Pancreas (tissue), 10 donors: Measurements from ENCODE around the gene CALB2. TPM values are rescaled to one million over a fixed set of nuclear protein-coding genes. Genes with fewer than 3 reads are reported as not detected.

ENCODE experiments used
- ATAC-seq, 4 donors: fragments of 200-7000 bp; cut with Tn5 transposase; one replicate each; pipeline versions ENCODE4 v1.8.0 to v1.9.1; 2020; ENCODE audit warnings: mild to moderate bottlenecking in 4 of 4, moderate library complexity in 4 of 4
- DNase-seq, 6 donors: peaks; one replicate each; pipeline ENCODE4 v3.0.0-alpha.2; 2020
- FAIRE-seq: peaks from 2 replicates; lab custom pipeline; 2012; peaks lifted over from hg19 to GRCh38; lab: Jason Lieb, UNC
- H3K27ac ChIP-seq, 4 donors: fragments of 200-600 bp; sonication (generic); 1 replicate in 3 of 4; 2 replicates in 1 of 4; pipeline versions ENCODE4 v1.5.0 to v1.8.0; 2020
- H3K27me3 ChIP-seq, 4 donors: fragments of 200-600 bp; one replicate each; pipeline ENCODE4 v1.8.0; 2021
- H3K36me3 ChIP-seq, 3 donors: fragments of 200-600 bp; sonication (generic) in 1 of 3; one replicate each; pipeline versions ENCODE4 v1.5.0 to v1.8.0; 2020 to 2021
- H3K4me1 ChIP-seq, 3 donors: fragments of 200-600 bp; one replicate each; pipeline ENCODE4 v1.8.0; 2021
- H3K4me3 ChIP-seq, 4 donors: fragments of 200-600 bp; sonication (generic) in 2 of 4; one replicate each; pipeline versions ENCODE4 v1.5.0 to v1.8.0; 2020 to 2021
- H3K9me3 ChIP-seq, 4 donors: fragments of 200-600 bp; one replicate each; pipeline ENCODE4 v1.8.0; 2021
- CTCF ChIP-seq, 4 donors: fragments of 200-600 bp; sonication (generic) in 3 of 4; IDR thresholded peaks; one replicate each; pipeline versions ENCODE4 v1.5.0 to v1.8.0; 2021; ENCODE audit warnings: antibody characterized with exemption in 4 of 4
- WGBS, 2 donors: extraction: QIAGEN DNeasy Blood & Tissue Kit; methylation state at CpG; one replicate each; pipeline ENCODE4 v1.1.7; 2013; 5-methylcytosine and 5-hydroxymethylcytosine counted together
- intact Hi-C, 3 donors: fragments of 100-400 bp; cut with DNase I; formaldehyde crosslinking; loops; one replicate each; pipeline versions ENCODE4 v1.11.1 to v1.14.2; 2022
- polyA plus RNA-seq, 2 donors: library from polyadenylated mRNA; stranded (reverse); fragments of 200-250 nt; gene quantifications; one replicate each; pipeline ENCODE4 v1.2.3, GENCODE V29; 2013
- total RNA-seq, 6 donors: library from RNA; stranded (reverse); fragmentation: NEBNext Ultra II Directional in 4 of 6; extraction: Animal tissue kit (Norgen Biotek cat#: 25700) in 4 of 6; gene quantifications; one replicate each; pipeline versions ENCODE4 v1.2.1 to v1.2.4, GENCODE V29; 2021 to 2023
- donor health status: healthy with polysubstance abuse.
- donor health status: DM: no; HTN: no; CAD: no; lungs with moderate emphysema.
- donor health status: DM: no; HTN: no; CAD: no.
- donor health status: control.
- donor health status: control.
- donor health status: Bipolar disorder and iron deficiency.
- donor health status: DM: yes; HTN: yes; CAD: no.
- donor health status: DM: no; HTN: no; CAD: no.
- donor health status: DM: no; HTN: no; CAD: no.
- donor health status: DM: yes; HTN: yes; CAD: no.

CALB2 gene
- total and polyA plus RNA-seq, 8 donors: 0.13 to 2.5 (median 0.34) TPM

DNA sequence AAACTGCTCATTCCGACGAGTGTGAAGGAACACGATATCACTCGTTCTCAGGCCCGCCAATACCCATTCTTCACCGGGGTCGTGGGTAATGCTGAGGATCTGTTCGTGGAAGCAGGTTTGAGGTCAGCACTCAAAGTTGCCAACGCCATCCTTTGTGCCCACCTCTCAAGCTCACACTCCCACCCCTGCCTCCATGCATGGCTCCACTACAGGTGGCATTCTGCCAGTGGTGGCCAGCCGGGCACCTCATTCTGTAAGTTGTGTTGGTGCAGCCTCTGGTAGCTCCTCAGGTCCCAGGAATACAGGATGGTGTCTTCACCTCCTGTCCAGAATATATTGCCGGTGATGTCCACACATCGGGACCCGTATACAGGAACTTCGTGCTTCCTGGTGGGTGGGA, 72.7 kb downstream of the CALB2 start:
- intact Hi-C loops: no loop called here
- WGBS, 2 donors: 68 to 82% methylated on average over 14 of the region's 14 CpGs
- Histone ChIP-seq H3K36me3 (no peaks in the 10 kb centered on the region), H3K4me3 (no peak overlapping the region), H3K4me1 (no peaks in the 10 kb centered on the region), H3K27ac (no peak overlapping the region), H3K9me3 (no peaks in the 10 kb centered on the region), H3K27me3 (no peaks in the 10 kb centered on the region)
- DNase-seq: no peak
- ATAC-seq: no peak
- no peak for FAIRE-seq
- TF ChIP-seq CTCF (IDR thresholded peaks at IDR 0.05): no peak

DNA sequence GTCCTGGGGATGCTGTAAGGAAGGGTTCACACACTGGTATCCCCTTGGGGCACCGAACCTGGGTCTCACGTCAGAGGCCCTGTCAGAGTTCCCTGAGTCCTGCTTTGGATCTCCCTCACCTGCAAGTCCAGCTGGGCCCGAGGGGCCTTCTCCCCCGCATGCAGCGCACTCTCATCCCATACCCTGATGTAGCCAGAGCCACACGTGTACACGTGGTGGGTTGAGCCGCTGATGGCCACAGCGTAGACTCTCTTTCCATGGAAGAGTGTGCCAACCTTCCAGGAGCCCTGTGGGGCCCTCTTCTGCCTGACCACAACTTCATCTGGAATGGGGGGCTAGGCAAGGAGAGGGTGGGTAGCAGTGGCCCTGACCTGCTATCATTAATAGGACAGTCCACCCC, 73.5 kb downstream of the CALB2 start:
- WGBS, 2 donors: 79 to 81% methylated on average over 9 of the region's 9 CpGs
- no peaks in the 10 kb centered on the region for H3K4me1 ChIP-seq
- TF ChIP-seq CTCF (IDR thresholded peaks at IDR 0.05): no peak
- no peaks in the 10 kb centered on the region for H3K27me3 ChIP-seq
- intact Hi-C loops: no loop called here
- H3K36me3 ChIP-seq: no peaks in the 10 kb centered on the region
- FAIRE-seq (no peak), DNase-seq (no peak), ATAC-seq (no peak)
- H3K4me3 ChIP-seq: no peak overlapping the region
- no peaks in the 10 kb centered on the region for H3K9me3 ChIP-seq
- no peak overlapping the region for H3K27ac ChIP-seq

GRCh38 chr16:71432906-71433305, 74.4 kb downstream of the CALB2 start:
- FAIRE-seq: no peak
- no peak for ATAC-seq

DNA sequence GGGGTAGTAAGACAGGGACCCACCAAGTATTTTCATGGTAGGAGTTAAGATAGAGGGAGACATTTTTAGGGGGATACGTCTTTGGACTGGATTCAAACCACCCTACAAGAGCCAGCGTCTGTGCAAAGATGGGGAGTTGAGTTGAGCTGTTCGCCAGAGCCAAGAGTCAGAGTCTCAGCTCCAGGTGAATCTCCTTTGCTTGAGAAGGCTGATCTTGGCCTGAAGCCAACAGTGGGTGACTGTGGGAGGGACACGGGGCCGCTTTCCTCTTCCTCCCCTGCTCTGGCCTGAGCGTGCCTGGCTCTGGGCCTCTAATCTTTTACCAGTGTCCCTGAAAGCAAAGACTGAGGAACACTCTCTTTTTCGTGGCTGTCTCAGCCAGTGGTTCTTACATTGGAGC, 78.0 kb downstream of the CALB2 start:
- FAIRE-seq: no peak
- no peak for TF ChIP-seq CTCF (IDR thresholded peaks at IDR 0.05)
- no peak for DNase-seq
- H3K4me3 ChIP-seq: no peak overlapping the region
- WGBS, 2 donors: 62 to 80% methylated on average over 7 of the region's 7 CpGs
- ATAC-seq: no peak
- H3K36me3 ChIP-seq: no peaks in the 10 kb centered on the region
- no peaks in the 10 kb centered on the region for H3K9me3 ChIP-seq
- H3K4me1 ChIP-seq: no peaks in the 10 kb centered on the region
- intact Hi-C loops: no loop called here
- H3K27ac ChIP-seq: no peak overlapping the region
- no peaks in the 10 kb centered on the region for H3K27me3 ChIP-seq

More at GRCh38 chr16:71432906-71433305, 74.4 kb downstream of the CALB2 start:
- Histone ChIP-seq H3K27ac (no peak overlapping the region), H3K4me1 (no peaks in the 10 kb centered on the region), H3K36me3 (no peaks in the 10 kb centered on the region), H3K9me3 (no peaks in the 10 kb centered on the region), H3K27me3 (no peaks in the 10 kb centered on the region), H3K4me3 (no peak overlapping the region)
- intact Hi-C loops: no loop called here
- no peak for DNase-seq
- WGBS, 2 donors: 52 to 77% methylated on average over 6 of the region's 6 CpGs
- TF ChIP-seq CTCF (IDR thresholded peaks at IDR 0.05): no peak

DNA sequence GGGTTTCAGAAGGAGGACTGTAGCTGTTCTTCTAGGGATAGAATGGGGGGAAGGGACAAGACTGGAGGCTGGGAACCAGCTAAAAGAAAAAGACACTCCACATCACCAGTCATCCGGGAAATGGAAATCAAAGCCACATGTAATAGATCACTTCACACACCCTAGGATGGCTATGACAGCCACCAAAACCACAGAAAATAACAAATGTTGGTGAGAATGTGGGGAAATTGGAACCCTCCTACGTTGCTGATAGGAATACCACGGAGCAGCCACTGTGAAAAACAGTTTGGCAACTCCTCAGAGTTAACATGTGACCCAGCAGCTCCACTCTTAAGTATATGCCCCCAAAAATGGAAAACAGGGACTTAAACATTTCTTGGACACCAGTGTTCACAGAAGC, 81.0 kb downstream of the CALB2 start:
- ATAC-seq (no peak), FAIRE-seq (no peak), DNase-seq (no peak)
- TF ChIP-seq CTCF (IDR thresholded peaks at IDR 0.05): no peak
- Histone ChIP-seq H3K36me3 (no peaks in the 10 kb centered on the region), H3K9me3 (no peaks in the 10 kb centered on the region), H3K27me3 (no peaks in the 10 kb centered on the region), H3K27ac (no peak overlapping the region), H3K4me1 (no peaks in the 10 kb centered on the region), H3K4me3 (no peak overlapping the region)
- intact Hi-C loops: no loop called here
- WGBS, 2 donors: 31 to 43% methylated on average over 3 of the region's 3 CpGs

Other genes starting within 250 kb of the CALB2 start
- gene HYDIN, start 128.0 kb upstream of the CALB2 start, total RNA-seq: 1 to 10 TPM; 2.1 to 6.6 (median 3.9) TPM
- 1 to 10 TPM; 2.4 to 2.7 TPM for gene HYDIN, start 128.0 kb upstream of the CALB2 start, polyA plus RNA-seq
- 10 to 100 TPM in 1 of 6 donors, 1 to 10 TPM in 5; 5.1 to 12.0 (median 7.0) TPM for gene CMTR2, start 69.3 kb upstream of the CALB2 start, total RNA-seq
- gene CMTR2, start 69.3 kb upstream of the CALB2 start, polyA plus RNA-seq: 1 to 10 TPM; 5.5 to 8.9 TPM
- not detected for gene TLE7, start 83.3 kb downstream of the CALB2 start, total RNA-seq
- gene TLE7, start 83.3 kb downstream of the CALB2 start, polyA plus RNA-seq: not detected
- 1 to 10 TPM; 2.6 to 6.1 (median 4.0) TPM for gene ZNF23, start 103.5 kb downstream of the CALB2 start, total RNA-seq
- gene ZNF23, start 103.5 kb downstream of the CALB2 start, polyA plus RNA-seq: 10 to 100 TPM in 1 of 2 donors, 1 to 10 TPM in 1; 8.2 to 14.5 TPM
- 1 to 10 TPM; 3.6 to 7.3 (median 4.9) TPM for gene ZNF19, start 130.6 kb downstream of the CALB2 start, total RNA-seq
- gene ZNF19, start 130.6 kb downstream of the CALB2 start, polyA plus RNA-seq: 1 to 10 TPM; 2.9 to 6.1 TPM
- 10 to 100 TPM in 1 of 6 donors, 1 to 10 TPM in 5; 2.6 to 17.2 (median 5.3) TPM for gene CHST4, start 167.7 kb downstream of the CALB2 start, total RNA-seq
- 1 to 10 TPM; 5.8 to 7.8 TPM for gene CHST4, start 167.7 kb downstream of the CALB2 start, polyA plus RNA-seq
- 1 to 10 TPM in 1 of 6 donors, under 1 TPM in 3, not detected in 2; 0.09 to 1.0 (median 0.15) TPM for gene TAT, start 218.4 kb downstream of the CALB2 start, total RNA-seq
- under 1 TPM; 0.04 to 0.14 TPM for gene TAT, start 218.4 kb downstream of the CALB2 start, polyA plus RNA-seq